Measurements from ENCODE around the gene PROSER2.

Gene PROSER2

DNA sequence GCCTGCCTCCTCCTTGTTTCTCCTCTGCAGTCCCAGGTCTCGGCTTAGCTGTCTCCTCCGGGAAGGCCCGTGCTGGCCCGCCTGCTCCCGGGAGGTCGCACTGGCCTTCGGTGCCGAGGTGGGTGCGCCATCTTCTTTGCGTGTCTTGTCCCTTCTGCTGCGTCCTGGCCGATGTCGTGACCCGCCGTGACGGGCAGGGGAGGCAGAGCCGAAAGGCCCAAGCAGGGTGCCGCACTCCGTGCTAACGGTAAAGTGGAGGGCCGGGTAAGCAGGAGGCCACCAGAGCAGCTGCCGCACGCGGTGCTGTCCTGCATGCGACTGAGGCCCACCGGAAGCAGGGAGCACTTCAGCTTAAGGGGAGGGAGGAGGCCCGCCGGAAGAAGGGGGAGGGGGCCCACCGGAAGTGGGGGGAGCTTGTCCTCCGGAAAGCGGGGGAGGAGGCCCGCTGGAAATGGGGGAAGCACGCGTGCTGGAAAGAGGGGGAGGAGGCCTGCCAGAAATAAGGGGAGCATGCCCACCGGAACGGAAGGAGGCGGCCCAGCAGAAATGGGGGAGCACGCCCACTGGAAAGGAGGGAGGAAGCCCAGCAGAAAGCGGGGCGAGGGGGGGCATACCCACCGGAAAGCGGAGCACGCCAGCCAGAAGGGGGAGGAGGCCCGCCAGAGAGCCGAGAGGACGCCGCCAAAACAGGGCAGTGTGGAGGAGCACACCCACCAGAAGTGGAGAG lies 71.4 kb downstream of the PROSER2 start:
- Histone ChIP-seq H3K9ac (ENCODE audit: low read depth, low read length) (no peak overlapping the region), H3K4me1 (ENCODE audit: control insufficient read depth, insufficient read depth, low read length) (peaks cover 10% of the 10 kb centered on the region), H3K4me2 (ENCODE audit: low read length) (no peak overlapping the region), H3K36me3 (ENCODE audit: insufficient read depth, low read length) (no peaks in the 10 kb centered on the region), H3K9me3 (replicated peaks; ENCODE audit: low read length) (no peaks in the 10 kb centered on the region), H3K4me3 (ENCODE audit: low read length) (no peak overlapping the region), H3K27me3 (ENCODE audit: control insufficient read depth, insufficient read depth, low read length) (no peaks in the 10 kb centered on the region)

- H3K4me1 ChIP-seq (ENCODE audit: control insufficient read depth, insufficient read depth, low read length) = peaks cover 10% of the 10 kb centered on the region
- no peak overlapping the region for H3K9ac ChIP-seq (ENCODE audit: low read depth, low read length)
- H3K36me3 ChIP-seq (ENCODE audit: insufficient read depth, low read length) = no peaks in the 10 kb centered on the region
- H3K4me3 ChIP-seq (ENCODE audit: low read length) = no peak overlapping the region
- no peaks in the 10 kb centered on the region for H3K27me3 ChIP-seq (ENCODE audit: control insufficient read depth, insufficient read depth, low read length)
- H3K4me2 ChIP-seq (ENCODE audit: low read length) = no peak overlapping the region
- no peaks in the 10 kb centered on the region for H3K9me3 ChIP-seq (replicated peaks; ENCODE audit: low read length)
Measured at GRCh38 chr10:11895108-11895466, 71.9 kb downstream of the PROSER2 start.

DNA sequence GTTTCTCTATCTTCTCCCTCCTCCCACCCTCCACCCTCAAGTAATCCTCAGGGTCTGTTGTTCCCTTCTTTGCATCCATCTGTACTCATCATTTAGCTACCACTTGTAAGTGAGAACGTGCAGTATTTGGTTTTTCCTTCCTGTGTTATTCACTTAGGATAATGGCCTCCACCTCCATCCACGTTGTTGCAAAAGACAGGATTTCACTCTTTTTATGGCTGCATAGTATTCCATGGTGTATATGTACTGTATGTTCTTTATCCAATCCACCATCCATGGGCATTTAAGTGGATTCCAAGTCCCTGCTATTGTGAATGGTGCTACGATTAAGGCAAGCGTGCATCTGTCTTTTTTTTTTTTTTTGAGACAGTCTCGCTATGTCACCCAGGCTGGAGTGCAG lies 72.4 kb downstream of the PROSER2 start:
- no peaks in the 10 kb centered on the region for H3K36me3 ChIP-seq (ENCODE audit: insufficient read depth, low read length)
- H3K4me2 ChIP-seq (ENCODE audit: low read length) = no peak overlapping the region
- no peak overlapping the region for H3K4me3 ChIP-seq (ENCODE audit: low read length)
- no peaks in the 10 kb centered on the region for H3K9me3 ChIP-seq (replicated peaks; ENCODE audit: low read length)
- no peak overlapping the region for H3K9ac ChIP-seq (ENCODE audit: low read depth, low read length)
- no peaks in the 10 kb centered on the region for H3K27me3 ChIP-seq (ENCODE audit: control insufficient read depth, insufficient read depth, low read length)
- peaks cover 10% of the 10 kb centered on the region for H3K4me1 ChIP-seq (ENCODE audit: control insufficient read depth, insufficient read depth, low read length)

DNA sequence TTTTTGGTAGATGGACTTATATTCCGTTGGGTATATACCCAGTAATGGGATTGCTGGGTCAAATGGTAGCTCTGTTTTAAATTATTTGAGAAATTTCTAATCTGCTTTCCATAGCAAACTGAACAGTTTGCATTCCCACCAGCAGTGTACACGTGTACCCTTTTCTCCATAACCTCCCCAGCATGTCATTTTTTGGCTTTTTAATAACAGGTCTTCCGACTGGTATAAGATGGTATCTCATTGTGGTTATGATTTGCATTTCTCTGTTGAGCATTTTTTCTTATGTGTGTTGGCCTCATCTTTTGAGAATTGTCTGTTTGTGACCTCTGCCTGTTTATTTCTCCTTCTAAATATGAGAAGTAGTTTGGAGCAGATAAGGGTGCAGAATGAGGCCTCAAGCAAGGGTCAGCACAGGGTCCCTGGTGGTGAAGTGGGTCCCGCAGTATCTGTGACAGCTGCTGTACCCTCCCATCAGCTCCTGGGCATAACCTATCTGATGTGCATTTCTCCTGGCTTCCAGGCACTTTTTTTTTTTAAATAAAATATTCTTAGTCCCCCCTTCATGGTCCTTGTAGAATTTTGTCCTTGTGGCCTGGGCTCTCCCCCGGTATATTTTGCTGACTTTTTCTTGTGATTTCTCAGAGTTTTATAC lies 73.5 kb downstream of the PROSER2 start:
- Histone ChIP-seq H3K27me3 (ENCODE audit: control insufficient read depth, insufficient read depth, low read length) (no peaks in the 10 kb centered on the region), H3K9ac (ENCODE audit: low read depth, low read length) (no peak overlapping the region), H3K4me3 (ENCODE audit: low read length) (no peak overlapping the region), H3K4me2 (ENCODE audit: low read length) (no peak overlapping the region), H3K36me3 (ENCODE audit: insufficient read depth, low read length) (no peaks in the 10 kb centered on the region), H3K9me3 (replicated peaks; ENCODE audit: low read length) (no peaks in the 10 kb centered on the region), H3K4me1 (ENCODE audit: control insufficient read depth, insufficient read depth, low read length) (peaks cover 10% of the 10 kb centered on the region)

- H3K4me2 ChIP-seq (ENCODE audit: low read length) = no peak overlapping the region
- no peak overlapping the region for H3K9ac ChIP-seq (ENCODE audit: low read depth, low read length)
- H3K27me3 ChIP-seq (ENCODE audit: control insufficient read depth, insufficient read depth, low read length) = no peaks in the 10 kb centered on the region
- no peaks in the 10 kb centered on the region for H3K9me3 ChIP-seq (replicated peaks; ENCODE audit: low read length)
- H3K36me3 ChIP-seq (ENCODE audit: insufficient read depth, low read length) = no peaks in the 10 kb centered on the region
- H3K4me1 ChIP-seq (ENCODE audit: control insufficient read depth, insufficient read depth, low read length) = peaks cover 10% of the 10 kb centered on the region
- H3K4me3 ChIP-seq (ENCODE audit: low read length) = no peak overlapping the region
Measured at GRCh38 chr10:11898033-11898371, 74.8 kb downstream of the PROSER2 start.

DNA sequence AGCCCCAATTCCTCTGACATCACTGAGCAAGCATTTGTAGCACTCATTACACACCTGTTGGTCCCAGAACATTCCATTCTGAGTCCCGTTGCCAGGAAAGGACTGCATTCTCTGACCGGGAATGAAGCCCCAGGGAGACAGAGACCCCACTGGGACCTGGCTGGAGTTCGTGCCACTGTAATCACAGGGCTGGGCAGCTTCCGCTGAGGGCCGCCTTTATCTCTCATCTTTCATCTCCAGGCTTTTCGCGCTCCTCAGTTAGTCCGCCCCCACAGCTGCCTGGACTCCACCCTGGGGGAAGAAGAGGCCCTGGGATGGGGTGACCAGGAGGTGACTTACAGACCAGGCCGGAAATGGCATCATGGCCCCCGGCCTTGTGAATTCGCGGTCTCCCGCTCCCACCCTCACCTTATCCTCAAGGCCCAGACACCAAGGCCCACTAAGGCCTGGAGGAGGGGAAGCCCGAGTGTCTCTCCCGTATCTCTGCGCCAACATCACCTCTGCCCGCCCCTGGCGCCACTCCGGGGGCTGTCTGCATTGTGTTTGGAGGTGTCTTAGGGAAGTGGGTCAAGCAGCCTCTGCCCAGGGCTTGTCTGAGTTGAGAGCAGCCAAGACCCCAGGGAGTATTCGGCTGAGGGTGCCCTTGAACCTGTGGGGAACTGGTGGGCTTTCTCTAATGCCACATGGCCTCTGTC lies 75.4 kb downstream of the PROSER2 start:
- Histone ChIP-seq H3K27me3 (ENCODE audit: control insufficient read depth, insufficient read depth, low read length) (no peaks in the 10 kb centered on the region), H3K36me3 (ENCODE audit: insufficient read depth, low read length) (no peaks in the 10 kb centered on the region), H3K4me1 (ENCODE audit: control insufficient read depth, insufficient read depth, low read length) (peaks cover 10% of the 10 kb centered on the region), H3K4me3 (ENCODE audit: low read length) (no peak overlapping the region), H3K4me2 (ENCODE audit: low read length) (no peak overlapping the region), H3K9ac (ENCODE audit: low read depth, low read length) (no peak overlapping the region), H3K9me3 (replicated peaks; ENCODE audit: low read length) (no peaks in the 10 kb centered on the region)

- Histone ChIP-seq H3K9ac (ENCODE audit: low read depth, low read length) (no peak overlapping the region), H3K36me3 (ENCODE audit: insufficient read depth, low read length) (no peaks in the 10 kb centered on the region)
Measured at GRCh38 chr10:11899067-11899876, 76.1 kb downstream of the PROSER2 start.

DNA sequence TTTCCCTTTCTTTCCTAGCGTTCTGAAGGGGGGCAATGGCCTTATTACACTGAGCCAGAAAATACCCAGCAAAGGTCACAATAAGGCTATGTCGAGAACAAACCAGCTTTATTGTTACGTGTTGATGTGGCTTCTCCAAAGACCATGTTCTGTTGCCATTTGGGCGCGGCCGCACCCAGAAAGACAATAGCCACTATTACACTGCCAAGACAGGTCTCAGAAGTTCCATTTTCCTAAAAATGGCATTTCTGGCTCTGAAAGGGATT lies 77.8 kb downstream of the PROSER2 start:
- Histone ChIP-seq H3K27me3 (ENCODE audit: control insufficient read depth, insufficient read depth, low read length) (no peaks in the 10 kb centered on the region), H3K36me3 (ENCODE audit: insufficient read depth, low read length) (no peaks in the 10 kb centered on the region), H3K9me3 (replicated peaks; ENCODE audit: low read length) (no peaks in the 10 kb centered on the region), H3K9ac (ENCODE audit: low read depth, low read length) (no peak overlapping the region), H3K4me1 (ENCODE audit: control insufficient read depth, insufficient read depth, low read length) (peaks cover 10% of the 10 kb centered on the region), H3K4me3 (ENCODE audit: low read length) (no peak overlapping the region), H3K4me2 (ENCODE audit: low read length) (no peak overlapping the region)

More at GRCh38 chr10:11899067-11899876, 76.1 kb downstream of the PROSER2 start:
- Histone ChIP-seq H3K9me3 (replicated peaks; ENCODE audit: low read length) (no peaks in the 10 kb centered on the region), H3K4me3 (ENCODE audit: low read length) (no peak overlapping the region), H3K4me2 (ENCODE audit: low read length) (no peak overlapping the region), H3K4me1 (ENCODE audit: control insufficient read depth, insufficient read depth, low read length) (peaks cover 10% of the 10 kb centered on the region), H3K27me3 (ENCODE audit: control insufficient read depth, insufficient read depth, low read length) (no peaks in the 10 kb centered on the region)

DNA sequence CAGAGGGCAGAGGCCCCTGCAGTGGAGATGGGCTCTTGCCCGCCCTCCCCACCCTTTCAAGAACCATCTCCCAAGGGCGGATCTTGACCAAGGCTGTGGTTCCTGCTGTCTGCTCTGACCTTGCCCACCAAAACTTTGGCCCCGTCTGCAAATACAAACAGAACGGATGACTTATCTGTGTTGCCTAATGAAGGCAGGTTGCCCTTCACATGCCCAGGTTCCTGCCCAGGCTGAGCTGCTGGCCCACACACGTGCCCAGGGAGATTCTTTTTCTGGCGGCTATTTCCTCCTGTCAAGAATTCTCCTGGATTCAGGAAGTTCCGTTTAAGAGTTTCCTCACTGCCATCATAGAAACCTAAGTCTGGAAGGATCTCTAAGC lies 78.3 kb downstream of the PROSER2 start:
- Histone ChIP-seq H3K4me1 (ENCODE audit: control insufficient read depth, insufficient read depth, low read length) (peaks cover 10% of the 10 kb centered on the region), H3K9ac (ENCODE audit: low read depth, low read length) (no peak overlapping the region), H3K36me3 (ENCODE audit: insufficient read depth, low read length) (no peaks in the 10 kb centered on the region), H3K4me2 (ENCODE audit: low read length) (no peak overlapping the region), H3K27me3 (ENCODE audit: control insufficient read depth, insufficient read depth, low read length) (no peaks in the 10 kb centered on the region), H3K9me3 (replicated peaks; ENCODE audit: low read length) (no peaks in the 10 kb centered on the region), H3K4me3 (ENCODE audit: low read length) (no peak overlapping the region)

GRCh38 chr10:11901833-11902475 lies 78.8 kb downstream of the PROSER2 start:
- Histone ChIP-seq H3K4me2 (ENCODE audit: low read length) (no peak overlapping the region), H3K27me3 (ENCODE audit: control insufficient read depth, insufficient read depth, low read length) (no peaks in the 10 kb centered on the region), H3K4me3 (ENCODE audit: low read length) (no peak overlapping the region), H3K9me3 (replicated peaks; ENCODE audit: low read length) (no peaks in the 10 kb centered on the region), H3K36me3 (ENCODE audit: insufficient read depth, low read length) (no peaks in the 10 kb centered on the region), H3K9ac (ENCODE audit: low read depth, low read length) (no peak overlapping the region), H3K4me1 (ENCODE audit: control insufficient read depth, insufficient read depth, low read length) (peaks cover 10% of the 10 kb centered on the region)

GRCh38 chr10:11902646-11903045 lies 79.5 kb downstream of the PROSER2 start:
- no peaks in the 10 kb centered on the region for H3K9me3 ChIP-seq (replicated peaks; ENCODE audit: low read length)
- peaks cover 10% of the 10 kb centered on the region for H3K4me1 ChIP-seq (ENCODE audit: control insufficient read depth, insufficient read depth, low read length)
- H3K9ac ChIP-seq (ENCODE audit: low read depth, low read length) = no peak overlapping the region
- H3K4me2 ChIP-seq (ENCODE audit: low read length) = no peak overlapping the region
- H3K36me3 ChIP-seq (ENCODE audit: insufficient read depth, low read length) = no peaks in the 10 kb centered on the region
- no peaks in the 10 kb centered on the region for H3K27me3 ChIP-seq (ENCODE audit: control insufficient read depth, insufficient read depth, low read length)
- no peak overlapping the region for H3K4me3 ChIP-seq (ENCODE audit: low read length)

Measured in skeletal muscle satellite cell (primary cell).